HL-60/S4 treated with retinoic acid at 250 ng/mL for 4 days and 3 days (cell line): ENCODE results near the gene OPN1SW.

Source experiments
- in situ Hi-C: fragments of 300-500 bp; cut with MboI; formaldehyde crosslinking; loops from 2 replicates; pipeline ENCODE4 v1.7.0; 2022; ENCODE audit warnings: low sequenced_read_pairs

Gene OPN1SW, protein sequence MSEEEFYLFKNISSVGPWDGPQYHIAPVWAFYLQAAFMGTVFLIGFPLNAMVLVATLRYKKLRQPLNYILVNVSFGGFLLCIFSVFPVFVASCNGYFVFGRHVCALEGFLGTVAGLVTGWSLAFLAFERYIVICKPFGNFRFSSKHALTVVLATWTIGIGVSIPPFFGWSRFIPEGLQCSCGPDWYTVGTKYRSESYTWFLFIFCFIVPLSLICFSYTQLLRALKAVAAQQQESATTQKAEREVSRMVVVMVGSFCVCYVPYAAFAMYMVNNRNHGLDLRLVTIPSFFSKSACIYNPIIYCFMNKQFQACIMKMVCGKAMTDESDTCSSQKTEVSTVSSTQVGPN

GRCh38 chr7:128775744-128776474, at the start of gene OPN1SW:
Gene OPN1SW, minus strand, starts transcription at chr7:128775794. Its CDS starts 13 bp downstream, at chr7:128775781.
- in situ Hi-C loops: no loop called here

GRCh38 chr7:128821724-128822123, 46.1 kb upstream of the OPN1SW start:
- in situ Hi-C loops: no loop called here

GRCh38 chr7:128818694-128819093, 43.1 kb upstream of the OPN1SW start:
- in situ Hi-C loops: no loop called here

- in situ Hi-C loops: no loop called here
Measured at GRCh38 chr7:128815289-128815942, 39.8 kb upstream of the OPN1SW start.

DNA sequence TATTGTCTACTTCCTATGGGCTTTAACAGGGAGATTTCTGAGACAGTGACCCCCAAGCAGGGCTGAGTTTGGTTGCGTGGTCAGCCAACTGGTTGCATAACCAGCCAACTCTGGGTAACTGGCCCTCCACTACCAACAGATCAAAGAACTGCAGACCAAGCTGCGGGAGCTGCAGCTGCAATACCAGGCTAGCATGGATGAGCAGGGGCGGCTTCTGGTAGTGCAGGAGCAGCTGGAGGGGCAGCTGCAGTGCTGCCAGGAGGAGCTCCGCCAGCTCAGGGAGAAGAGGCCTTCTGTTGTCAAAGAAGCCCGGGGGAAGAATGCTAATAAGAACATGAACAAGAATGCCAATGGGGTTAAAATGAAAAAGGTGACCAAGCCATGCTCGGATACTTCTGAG, 38.9 kb upstream of the OPN1SW start:
- in situ Hi-C loops: no loop called here

- in situ Hi-C loops: no loop called here
Measured at GRCh38 chr7:128812514-128813168, 37.0 kb upstream of the OPN1SW start.

DNA sequence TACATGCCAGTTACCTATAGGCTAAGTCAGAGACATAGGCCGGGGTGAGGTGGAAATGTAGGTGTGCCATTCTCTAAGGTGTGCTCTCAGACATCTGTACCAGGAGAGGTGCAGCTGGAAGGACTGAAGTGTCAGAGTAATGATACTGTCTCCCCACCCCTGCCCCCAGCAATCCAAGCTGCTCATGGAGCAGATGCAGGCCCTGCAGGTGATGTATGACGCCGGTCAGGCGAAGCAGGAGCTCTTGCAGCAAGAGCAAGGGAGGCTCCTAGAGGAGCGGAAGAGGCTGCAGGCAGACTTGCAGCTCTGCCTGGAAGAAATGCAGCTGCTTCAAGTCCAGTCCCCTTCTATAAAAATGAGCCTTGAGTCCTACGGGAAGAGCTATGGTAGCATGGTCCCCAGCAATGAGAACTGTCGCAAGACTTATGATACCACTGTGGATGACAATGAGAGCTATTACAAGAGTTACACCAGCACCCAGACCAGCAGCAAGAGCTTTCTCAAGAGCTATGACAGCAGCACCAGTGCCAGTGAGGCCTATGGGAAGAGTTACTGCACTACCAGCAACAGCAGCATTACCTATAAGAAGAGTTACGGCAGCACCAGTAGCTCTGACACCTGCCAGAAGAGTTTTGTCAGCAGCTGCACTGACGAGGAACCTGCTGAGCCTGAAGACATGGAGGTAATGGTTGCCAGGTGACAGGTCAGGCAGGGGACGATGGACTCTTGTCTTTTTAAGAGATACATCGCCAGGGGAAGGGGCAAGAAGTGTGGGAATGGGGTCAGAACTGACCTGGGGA, 36.2 kb upstream of the OPN1SW start:
- in situ Hi-C loops: no loop called here

- in situ Hi-C loops: no loop called here
Measured at GRCh38 chr7:128810997-128811396, 35.4 kb upstream of the OPN1SW start.

GRCh38 chr7:128810473-128810872, 34.9 kb upstream of the OPN1SW start:
- in situ Hi-C loops: no loop called here

DNA sequence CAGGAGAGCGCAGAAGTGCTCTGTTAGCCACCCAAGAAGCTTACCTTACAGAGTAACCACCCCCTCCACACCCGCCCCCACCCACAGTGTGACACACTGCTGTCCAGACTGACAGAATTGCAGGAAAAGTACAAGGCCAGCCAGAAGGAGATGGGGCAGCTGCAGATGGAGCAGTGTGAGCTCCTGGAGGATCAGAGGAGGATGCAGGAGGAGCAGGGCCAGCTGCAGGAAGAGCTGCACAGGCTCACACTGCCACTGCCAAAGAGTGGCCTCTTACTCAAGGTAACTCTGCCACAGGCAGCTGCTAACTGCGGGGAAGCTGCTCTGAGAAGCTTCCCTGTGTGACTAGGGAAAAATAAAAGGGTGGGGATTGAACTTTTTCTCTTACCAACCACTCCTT, 33.8 kb upstream of the OPN1SW start:
- in situ Hi-C loops: no loop called here

DNA sequence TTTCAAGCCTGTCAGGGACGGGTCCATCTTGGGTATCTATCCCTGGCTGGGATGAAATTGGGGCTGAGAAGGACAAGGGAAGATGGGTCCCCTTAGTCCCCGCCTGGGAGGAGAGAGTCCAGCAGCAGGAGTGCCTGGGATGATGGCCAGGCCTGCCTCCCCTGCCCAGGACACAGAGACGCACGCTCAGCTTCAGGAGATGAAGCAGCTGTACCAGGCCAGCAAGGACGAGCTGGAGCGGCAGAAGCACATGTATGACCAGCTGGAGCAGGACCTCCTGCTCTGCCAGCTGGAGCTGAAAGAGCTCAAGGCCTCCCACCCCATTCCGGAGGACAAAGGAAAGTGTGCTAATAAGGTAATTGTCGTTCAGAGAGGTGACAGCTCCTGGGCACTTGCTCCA, 31.6 kb upstream of the OPN1SW start:
- in situ Hi-C loops: no loop called here

GRCh38 chr7:128805225-128805624, 29.6 kb upstream of the OPN1SW start:
- in situ Hi-C loops: no loop called here

DNA sequence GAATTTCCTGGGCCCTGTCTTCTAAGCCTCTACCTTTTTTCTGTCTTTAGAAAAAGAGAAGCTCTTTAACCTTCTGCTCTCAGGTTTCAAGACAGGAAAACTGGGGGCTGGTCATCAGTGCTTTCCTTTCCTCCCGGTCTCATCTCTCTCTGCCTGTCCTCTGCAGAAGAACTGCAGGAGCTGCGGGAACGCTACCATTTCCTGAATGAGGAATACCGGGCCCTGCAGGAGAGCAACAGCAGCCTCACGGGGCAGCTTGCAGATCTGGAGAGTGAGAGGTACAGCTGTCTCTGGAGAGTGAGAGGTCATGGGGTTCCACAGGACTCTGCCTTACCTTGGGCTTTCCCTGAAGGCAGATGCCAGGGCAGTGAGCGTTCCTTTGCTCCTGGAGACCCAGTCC, 28.9 kb upstream of the OPN1SW start:
- in situ Hi-C loops: no loop called here

GRCh38 chr7:128801667-128802418, 26.2 kb upstream of the OPN1SW start:
- in situ Hi-C loops: no loop called here

- in situ Hi-C loops: no loop called here
Measured at GRCh38 chr7:128801003-128801402, 25.4 kb upstream of the OPN1SW start.

DNA sequence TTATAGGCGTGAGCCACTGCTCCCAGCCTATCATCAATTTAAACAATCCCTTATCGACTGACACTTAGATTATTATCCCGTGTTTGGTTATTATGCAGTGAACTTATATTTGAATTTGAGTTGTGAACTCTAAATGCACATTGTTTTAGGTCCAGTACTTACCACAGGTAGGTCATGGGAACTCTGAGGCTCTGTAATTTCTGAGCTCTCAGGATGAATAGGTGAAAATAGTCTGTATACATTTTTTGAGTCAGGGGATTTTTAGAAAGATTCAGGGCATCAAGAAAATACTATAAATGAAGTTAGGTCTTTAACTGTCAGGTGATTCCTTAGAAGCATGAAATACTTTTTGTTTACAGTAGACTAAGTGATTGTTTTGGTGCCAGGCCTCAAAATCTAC, 25.0 kb upstream of the OPN1SW start:
- in situ Hi-C loops: no loop called here

GRCh38 chr7:128799451-128799850, 23.9 kb upstream of the OPN1SW start:
- in situ Hi-C loops: no loop called here

GRCh38 chr7:128796327-128796726, 20.7 kb upstream of the OPN1SW start:
- in situ Hi-C loops: no loop called here

DNA sequence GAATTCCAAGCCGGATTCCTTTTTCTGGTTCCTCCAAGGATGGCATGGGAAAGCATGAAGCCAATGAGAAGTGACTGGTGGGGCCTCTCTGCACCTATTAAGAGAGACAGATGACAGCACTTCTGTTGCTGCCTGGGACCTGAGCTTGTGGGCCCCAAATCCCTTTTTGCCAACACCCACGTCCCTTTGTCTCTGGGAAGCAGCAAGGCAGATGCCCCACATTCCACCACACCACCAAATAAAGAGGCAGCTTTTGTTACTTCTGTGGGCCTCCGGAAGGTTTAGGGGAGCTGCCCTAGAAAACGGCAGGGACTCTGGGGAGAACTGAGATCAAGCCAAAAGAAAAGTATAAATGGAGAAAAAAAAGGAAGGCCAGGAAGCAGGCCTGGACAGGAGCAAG, 19.5 kb upstream of the OPN1SW start:
- in situ Hi-C loops: no loop called here

GRCh38 chr7:128794436-128794835, 18.8 kb upstream of the OPN1SW start:
- in situ Hi-C loops: no loop called here
